ENCODE data around the gene ARHGEF40. TPM values are rescaled to one million over a fixed set of nuclear protein-coding genes. Genes with fewer than 3 reads are reported as not detected.

Gene ARHGEF40
- total RNA-seq (under 1 TPM; 0.42 to 0.49 TPM), polyA plus RNA-seq (under 1 TPM; 0.52 to 0.66 TPM)

DNA sequence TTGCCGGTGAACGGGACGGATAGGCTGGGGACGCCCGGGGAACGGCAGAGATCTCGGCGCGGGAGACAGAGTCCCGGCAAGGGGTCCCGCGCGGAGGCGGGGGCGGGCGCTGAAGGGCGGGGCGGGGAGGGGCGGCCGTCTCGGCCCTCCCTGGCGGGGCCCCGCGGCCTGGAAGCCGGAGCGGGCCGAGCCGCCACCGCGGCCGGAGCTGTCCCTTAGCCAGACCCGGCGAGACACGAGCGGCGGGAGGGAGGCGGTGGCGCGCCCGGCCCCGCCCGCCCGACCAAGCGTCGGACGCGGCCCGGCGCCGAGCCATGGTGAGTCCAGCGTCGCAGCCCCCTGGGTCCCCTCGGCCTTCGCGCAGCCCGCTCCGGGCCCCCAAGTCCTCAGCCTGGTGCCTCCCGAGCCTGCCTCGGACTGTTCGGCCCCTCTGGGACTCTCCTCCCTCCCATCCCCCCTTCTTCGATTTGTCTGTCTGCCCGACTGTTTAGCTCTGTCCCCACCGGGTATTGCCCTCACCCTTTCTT is at the start of gene ARHGEF40:
TSS of gene ARHGEF40 (plus strand) at position 222 of the 527 bp plus-strand sequence. CDS start at position 315, 93 bp downstream.
- H3K27me3 Mint-ChIP-seq, result peaks cover 36 to 53% of the 10 kb centered on the region in 2 donors
- H3K36me3 ChIP-seq (ENCODE audit: insufficient read depth, low read length), result no peaks in the 10 kb centered on the region
- intact Hi-C loops (cut with micrococcal nuclease), result no loop called here
- H3K4me3 Mint-ChIP-seq, result peak within 1 kb of the TSS; percentile 81 to 90 (median 86)
- peak within 1 kb of the TSS; percentile 29 for H3K27ac ChIP-seq (ENCODE audit: low read depth, low read length)
- no peaks in the 10 kb centered on the region for H3K9me3 Mint-ChIP-seq
- no peaks in the 10 kb centered on the region for H3K9me3 ChIP-seq (ENCODE audit: control insufficient read depth in 1 of 2, low read length in 2 of 2)
- peaks cover 35% of the 10 kb centered on the region for H3K4me1 ChIP-seq (ENCODE audit: insufficient read depth, low read length)
- H3K27ac Mint-ChIP-seq, result peak within 1 kb of the TSS; percentile 54 to 94 (median 89)
- peaks cover 52% of the 10 kb centered on the region for H3K27me3 ChIP-seq (ENCODE audit: insufficient read depth, low read length)
- peaks cover 22 to 41% (median 30%) of the 10 kb centered on the region in 4 donors for H3K4me1 Mint-ChIP-seq
- POLR2A ChIA-PET (ENCODE audit: partially characterized antibody), result interaction anchor here (0.5 to 2.4 kb wide), 13 partner anchors 9 to 745 kb away, joined by 3 to 22 read pairs (median 5); no protein-coding TSS in a partner anchor
- peak in 1 of 5 donors; percentile 29 for DNase-seq
- H3K4me3 ChIP-seq (ENCODE audit: low read length in 2 of 2), result peak within 1 kb of the TSS; percentile 23 to 42
- CTCF ChIA-PET (ENCODE audit: partially characterized antibody), result interaction anchor here (1.3 to 4.3 kb wide), 6 partner anchors 18 to 99 kb away, joined by 4 to 60 read pairs (median 16); no protein-coding TSS in a partner anchor
- no peaks in the 10 kb centered on the region for H3K36me3 Mint-ChIP-seq

GRCh38 chr14:21020977-21021545 is 49.0 kb upstream of the ARHGEF40 start:
- no peaks in the 10 kb centered on the region for H3K9me3 ChIP-seq (ENCODE audit: control insufficient read depth in 1 of 2, low read length in 2 of 2)
- H3K27me3 ChIP-seq (ENCODE audit: insufficient read depth, low read length), result no peaks in the 10 kb centered on the region
- no peaks in the 10 kb centered on the region for H3K36me3 ChIP-seq (ENCODE audit: insufficient read depth, low read length)
- intact Hi-C loops (cut with micrococcal nuclease), result no loop called here
- Mint-ChIP-seq H3K9me3 (peaks cover 0 to 2% (median 0%) of the 10 kb centered on the region in 8 donors), H3K36me3 (peaks cover 39 to 45% of the 10 kb centered on the region in 2 donors), H3K4me3 (no peak overlapping the region), H3K27ac (peak overlapping the region in 1 of 7 donors; percentile 49), H3K4me1 (peaks cover 12 to 28% (median 19%) of the 10 kb centered on the region in 4 donors), H3K27me3 (no peaks in the 10 kb centered on the region)
- POLR2A ChIA-PET (ENCODE audit: partially characterized antibody), result interaction anchor here (1.0 kb wide), 1 partner anchor 9 kb away, joined by 3 read pairs; the partner anchor contains the start of gene TPPP2
- H3K4me1 ChIP-seq (ENCODE audit: insufficient read depth, low read length), result peaks cover 20% of the 10 kb centered on the region
- CTCF ChIA-PET (ENCODE audit: partially characterized antibody), result interaction anchor here (0.5 to 15.6 kb wide), 7 partner anchors 9 to 254 kb away, joined by 3 to 399 read pairs (median 3); partner anchors contain the start of genes RNASE7 and TMEM253
- no peak overlapping the region for H3K4me3 ChIP-seq (ENCODE audit: low read length in 2 of 2)
- DNase-seq, result no peak
- no peak overlapping the region for H3K27ac ChIP-seq (ENCODE audit: low read depth, low read length)

DNA sequence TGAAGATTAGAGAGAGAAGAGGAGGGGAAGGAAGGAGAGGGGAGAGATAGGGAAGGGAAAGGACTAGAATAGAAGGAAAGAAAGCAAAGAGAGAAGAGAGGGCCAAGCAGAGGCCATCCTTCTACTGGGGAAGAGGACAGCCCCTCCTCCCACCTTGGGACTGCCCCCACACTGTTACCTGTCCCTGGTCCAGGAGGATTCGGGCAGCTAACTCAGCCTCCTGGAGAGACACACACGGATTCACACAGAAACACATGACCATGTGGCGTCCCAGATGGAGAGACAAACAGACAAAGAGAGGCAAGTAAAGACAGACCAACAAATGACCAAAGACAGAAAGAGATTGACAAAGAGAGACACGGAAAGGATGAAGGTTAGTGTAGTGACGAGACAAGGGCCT is 47.4 kb upstream of the ARHGEF40 start:
- DNase-seq, result no peak
- no peaks in the 10 kb centered on the region for H3K36me3 ChIP-seq (ENCODE audit: insufficient read depth, low read length)
- peaks cover 20% of the 10 kb centered on the region for H3K4me1 ChIP-seq (ENCODE audit: insufficient read depth, low read length)
- no peak overlapping the region for H3K4me3 ChIP-seq (ENCODE audit: low read length in 2 of 2)
- no peak overlapping the region for H3K27ac ChIP-seq (ENCODE audit: low read depth, low read length)
- no peaks in the 10 kb centered on the region for H3K27me3 ChIP-seq (ENCODE audit: insufficient read depth, low read length)
- H3K27me3 Mint-ChIP-seq, result no peaks in the 10 kb centered on the region
- intact Hi-C loops (cut with micrococcal nuclease), result no loop called here
- peaks cover 0 to 2% (median 0%) of the 10 kb centered on the region in 8 donors for H3K9me3 Mint-ChIP-seq
- no peaks in the 10 kb centered on the region for H3K9me3 ChIP-seq (ENCODE audit: control insufficient read depth in 1 of 2, low read length in 2 of 2)
- ChIA-PET POLR2A (ENCODE audit: partially characterized antibody) (interaction anchor here (0.9 to 2.5 kb wide), 3 partner anchors 8 to 82 kb away, joined by 3 to 18 read pairs (median 5); no protein-coding TSS in a partner anchor), CTCF (ENCODE audit: partially characterized antibody) (interaction anchor here (2.6 to 15.6 kb wide), 2 partner anchors 8 to 83 kb away, joined by 34 to 399 read pairs; partner anchors contain the start of gene TMEM253)
- peak overlapping the region; percentile 13 to 91 (median 68) for H3K4me3 Mint-ChIP-seq
- peaks cover 12 to 33% (median 22%) of the 10 kb centered on the region in 4 donors for H3K4me1 Mint-ChIP-seq
- H3K27ac Mint-ChIP-seq, result peak overlapping the region in 3 of 7 donors; percentile 4 to 56 (median 19)
- peaks cover 31 to 37% of the 10 kb centered on the region in 2 donors for H3K36me3 Mint-ChIP-seq

- no peaks in the 10 kb centered on the region for H3K27me3 Mint-ChIP-seq
- intact Hi-C loops (cut with micrococcal nuclease), result no loop called here
- H3K27me3 ChIP-seq (ENCODE audit: insufficient read depth, low read length), result no peaks in the 10 kb centered on the region
- H3K9me3 ChIP-seq (ENCODE audit: control insufficient read depth in 1 of 2, low read length in 2 of 2), result no peaks in the 10 kb centered on the region
- H3K4me1 Mint-ChIP-seq, result peaks cover 12 to 33% (median 22%) of the 10 kb centered on the region in 4 donors
- DNase-seq, result no peak
- H3K4me3 Mint-ChIP-seq, result peak overlapping the region; percentile 53 to 91 (median 86)
- H3K9me3 Mint-ChIP-seq, result peaks cover 0 to 2% (median 0%) of the 10 kb centered on the region in 8 donors
- H3K36me3 ChIP-seq (ENCODE audit: insufficient read depth, low read length), result no peaks in the 10 kb centered on the region
- POLR2A ChIA-PET (ENCODE audit: partially characterized antibody), result interaction anchor here (0.7 to 2.5 kb wide), 5 partner anchors 8 to 81 kb away, joined by 3 to 18 read pairs (median 5); no protein-coding TSS in a partner anchor
- H3K27ac Mint-ChIP-seq, result peak overlapping the region in 2 of 7 donors; percentile 56 to 83
- no peak overlapping the region for H3K4me3 ChIP-seq (ENCODE audit: low read length in 2 of 2)
- peaks cover 31 to 32% of the 10 kb centered on the region in 2 donors for H3K36me3 Mint-ChIP-seq
- H3K27ac ChIP-seq (ENCODE audit: low read depth, low read length), result no peak overlapping the region
- H3K4me1 ChIP-seq (ENCODE audit: insufficient read depth, low read length), result peaks cover 20% of the 10 kb centered on the region
- CTCF ChIA-PET (ENCODE audit: partially characterized antibody), result interaction anchor here (1.1 to 2.6 kb wide), 4 partner anchors 9 to 81 kb away, joined by 4 to 34 read pairs (median 6); no protein-coding TSS in a partner anchor
These were observed 46.9 kb upstream of the ARHGEF40 start for GRCh38 chr14:21023174-21023573.

GRCh38 chr14:21023817-21024584 is 46.1 kb upstream of the ARHGEF40 start:
- peak overlapping the region; percentile 69 to 77 for H3K4me3 ChIP-seq (ENCODE audit: low read length in 2 of 2)

GRCh38 chr14:21024585-21025370 is 45.3 kb upstream of the ARHGEF40 start, which contains the start of gene NDRG2:
Gene NDRG2 (minus strand): TSS chr14:21025061. CDS start chr14:21023315, 1,746 bp downstream.
- H3K27ac Mint-ChIP-seq, result peak within 1 kb of the TSS; percentile 77 to 93 (median 92)
- peak; percentile 71 to 79 (median 72) for DNase-seq
- H3K4me1 ChIP-seq (ENCODE audit: insufficient read depth, low read length), result peaks cover 20% of the 10 kb centered on the region
- H3K27me3 ChIP-seq (ENCODE audit: insufficient read depth, low read length), result no peaks in the 10 kb centered on the region
- CTCF ChIA-PET (ENCODE audit: partially characterized antibody), result interaction anchor here (0.5 to 2.6 kb wide), 4 partner anchors 10 to 361 kb away, joined by 3 to 34 read pairs (median 4); no protein-coding TSS in a partner anchor
- POLR2A ChIA-PET (ENCODE audit: partially characterized antibody), result interaction anchor here (0.7 to 2.5 kb wide), 6 partner anchors 10 to 79 kb away, joined by 3 to 18 read pairs (median 5); no protein-coding TSS in a partner anchor
- H3K4me3 Mint-ChIP-seq, result peak within 1 kb of the TSS; percentile 83 to 95 (median 91)
- intact Hi-C loops (cut with micrococcal nuclease), result loop anchor here (2.0 kb wide), 1 partner anchor 68 kb away; no protein-coding TSS in a partner anchor
- no peaks in the 10 kb centered on the region for H3K9me3 ChIP-seq (ENCODE audit: control insufficient read depth in 1 of 2, low read length in 2 of 2)
- peak within 1 kb of the TSS; percentile 69 to 77 for H3K4me3 ChIP-seq (ENCODE audit: low read length in 2 of 2)
- peaks cover 12 to 33% (median 22%) of the 10 kb centered on the region in 4 donors for H3K4me1 Mint-ChIP-seq
- H3K27me3 Mint-ChIP-seq, result no peaks in the 10 kb centered on the region
- peaks cover 0 to 2% (median 0%) of the 10 kb centered on the region in 8 donors for H3K9me3 Mint-ChIP-seq
- peak within 1 kb of the TSS; percentile 51 for H3K27ac ChIP-seq (ENCODE audit: low read depth, low read length)
- H3K36me3 Mint-ChIP-seq, result peaks cover 16 to 18% of the 10 kb centered on the region in 2 donors
- H3K36me3 ChIP-seq (ENCODE audit: insufficient read depth, low read length), result no peaks in the 10 kb centered on the region

More at GRCh38 chr14:21023817-21024584, 46.1 kb upstream of the ARHGEF40 start:
- ChIA-PET CTCF (ENCODE audit: partially characterized antibody) (interaction anchor here (1.1 to 2.6 kb wide), 5 partner anchors 10 to 81 kb away, joined by 3 to 34 read pairs (median 4); no protein-coding TSS in a partner anchor), POLR2A (ENCODE audit: partially characterized antibody) (interaction anchor here (0.7 to 2.5 kb wide), 9 partner anchors 9 to 80 kb away, joined by 3 to 18 read pairs (median 4); no protein-coding TSS in a partner anchor)
- H3K27me3 ChIP-seq (ENCODE audit: insufficient read depth, low read length), result no peaks in the 10 kb centered on the region
- Mint-ChIP-seq H3K27ac (peak overlapping the region; percentile 77 to 92 (median 87)), H3K36me3 (peaks cover 23 to 26% of the 10 kb centered on the region in 2 donors), H3K27me3 (no peaks in the 10 kb centered on the region), H3K9me3 (peaks cover 0 to 2% (median 0%) of the 10 kb centered on the region in 8 donors), H3K4me3 (peak overlapping the region; percentile 83 to 95 (median 91)), H3K4me1 (peaks cover 12 to 33% (median 22%) of the 10 kb centered on the region in 4 donors)
- peaks cover 20% of the 10 kb centered on the region for H3K4me1 ChIP-seq (ENCODE audit: insufficient read depth, low read length)
- H3K9me3 ChIP-seq (ENCODE audit: control insufficient read depth in 1 of 2, low read length in 2 of 2), result no peaks in the 10 kb centered on the region
- no peaks in the 10 kb centered on the region for H3K36me3 ChIP-seq (ENCODE audit: insufficient read depth, low read length)
- H3K27ac ChIP-seq (ENCODE audit: low read depth, low read length), result peak overlapping the region; percentile 51
- peak; percentile 9 to 46 (median 23) for DNase-seq
- intact Hi-C loops (cut with micrococcal nuclease), result loop anchor here (2.0 kb wide), 1 partner anchor 69 kb away; no protein-coding TSS in a partner anchor

All from CD4-positive, alpha-beta memory T cell (primary cell).